ENCODE measurements around the gene BHLHA9.

GRCh38 chr17:1271030-1271423 is 783 bp downstream of the BHLHA9 start:
- TF ChIP-seq CTCF (IDR thresholded peaks at IDR 0.05; ENCODE audit: low read depth, low read length): no peak
- TF ChIP-seq EZH2phosphoT487 (IDR thresholded peaks at IDR 0.05; ENCODE audit: low read depth): no peak
